ENCODE results near the gene C17orf50.

DNA sequence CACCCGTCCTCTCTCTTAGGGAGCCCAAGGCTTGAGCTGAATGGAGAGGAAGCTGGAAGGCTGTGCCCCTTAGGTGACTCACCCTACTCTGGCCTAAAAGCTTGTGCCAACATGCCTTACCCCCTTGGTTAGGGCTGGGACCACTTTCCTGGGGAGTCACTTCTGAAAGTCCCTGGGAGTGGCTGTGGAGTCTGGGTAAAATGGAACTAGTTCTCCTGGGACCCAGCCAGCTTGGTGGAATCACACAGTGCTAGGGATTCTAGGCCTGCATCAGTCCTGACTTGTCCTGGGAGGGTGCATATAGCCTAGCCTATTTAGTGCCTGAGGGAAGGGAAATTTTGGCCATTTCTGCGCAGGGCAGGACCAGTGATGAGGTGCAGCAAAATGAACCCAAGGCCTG is 24.2 kb downstream of the C17orf50 start:
- TF ChIP-seq, protein P1, sequence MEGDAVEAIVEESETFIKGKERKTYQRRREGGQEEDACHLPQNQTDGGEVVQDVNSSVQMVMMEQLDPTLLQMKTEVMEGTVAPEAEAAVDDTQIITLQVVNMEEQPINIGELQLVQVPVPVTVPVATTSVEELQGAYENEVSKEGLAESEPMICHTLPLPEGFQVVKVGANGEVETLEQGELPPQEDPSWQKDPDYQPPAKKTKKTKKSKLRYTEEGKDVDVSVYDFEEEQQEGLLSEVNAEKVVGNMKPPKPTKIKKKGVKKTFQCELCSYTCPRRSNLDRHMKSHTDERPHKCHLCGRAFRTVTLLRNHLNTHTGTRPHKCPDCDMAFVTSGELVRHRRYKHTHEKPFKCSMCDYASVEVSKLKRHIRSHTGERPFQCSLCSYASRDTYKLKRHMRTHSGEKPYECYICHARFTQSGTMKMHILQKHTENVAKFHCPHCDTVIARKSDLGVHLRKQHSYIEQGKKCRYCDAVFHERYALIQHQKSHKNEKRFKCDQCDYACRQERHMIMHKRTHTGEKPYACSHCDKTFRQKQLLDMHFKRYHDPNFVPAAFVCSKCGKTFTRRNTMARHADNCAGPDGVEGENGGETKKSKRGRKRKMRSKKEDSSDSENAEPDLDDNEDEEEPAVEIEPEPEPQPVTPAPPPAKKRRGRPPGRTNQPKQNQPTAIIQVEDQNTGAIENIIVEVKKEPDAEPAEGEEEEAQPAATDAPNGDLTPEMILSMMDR (IDR thresholded peaks at IDR 0.05 in 4 of 5, conservative IDR thresholded peaks at IDR 0.05 in 1 of 5): no peak
- no peak for TF ChIP-seq POLR2A (IDR thresholded peaks at IDR 0.05)
